B cell (primary cell): ENCODE data around the gene UGT3A1.
A peak's percentile ranks its signal among the peaks of the same experiment; 100 is the strongest.

Experiments used
- EZH2 ChIP-seq: IDR thresholded peaks from 2 replicates; pipeline ENCODE4 v1.6.1; 2012; ENCODE audit warnings: borderline replicate concordance, low read depth, mild to moderate bottlenecking, moderate library complexity, low read length; ENCODE audit not compliant: insufficient read depth, poor library complexity, severe bottlenecking
- TF ChIP-seq, protein P1 (sequence below): fragments of 200-600 bp; IDR thresholded peaks from one replicate; pipeline ENCODE4 v1.8.0; 2022; ENCODE audit warnings: antibody characterized with exemption, mild to moderate bottlenecking

DNA sequence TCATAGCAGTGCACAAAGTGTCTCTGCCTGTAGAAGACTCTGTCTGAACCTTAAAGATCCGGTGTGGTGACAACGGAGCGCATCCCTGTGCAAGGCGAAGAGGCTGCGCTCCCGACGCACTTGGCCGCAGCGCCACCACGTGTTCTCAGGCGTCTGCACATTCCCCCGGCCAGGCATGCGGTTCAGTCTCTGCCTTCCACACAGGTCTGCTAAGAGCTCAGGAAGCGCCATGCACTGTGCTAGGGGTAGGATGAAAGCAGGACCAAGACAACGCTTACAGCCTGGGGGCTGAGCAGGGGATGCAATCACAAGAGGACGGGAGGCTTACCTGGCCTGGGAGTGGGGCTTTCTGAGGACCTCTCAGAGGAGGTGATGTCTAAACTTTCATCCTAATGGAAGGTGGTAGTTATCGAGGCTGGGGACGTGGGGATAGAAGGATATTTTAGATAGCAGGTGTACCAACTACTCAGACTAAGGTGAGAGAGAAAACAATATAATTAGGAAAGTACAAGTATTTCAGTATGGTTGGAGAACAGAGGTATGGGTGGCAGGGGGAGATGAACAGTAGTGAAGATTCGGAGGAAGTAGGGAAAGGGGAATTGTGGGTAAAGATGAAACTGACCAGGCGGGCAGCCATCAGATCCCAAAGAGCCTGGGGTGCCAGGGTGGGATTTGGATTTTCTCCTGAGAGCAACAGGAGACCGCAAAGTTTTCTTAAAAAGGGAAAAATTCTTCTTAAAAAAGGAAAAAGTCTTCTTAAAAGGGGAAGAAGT is 66.1 kb downstream of the UGT3A1 start:
- TF ChIP-seq, protein P1, sequence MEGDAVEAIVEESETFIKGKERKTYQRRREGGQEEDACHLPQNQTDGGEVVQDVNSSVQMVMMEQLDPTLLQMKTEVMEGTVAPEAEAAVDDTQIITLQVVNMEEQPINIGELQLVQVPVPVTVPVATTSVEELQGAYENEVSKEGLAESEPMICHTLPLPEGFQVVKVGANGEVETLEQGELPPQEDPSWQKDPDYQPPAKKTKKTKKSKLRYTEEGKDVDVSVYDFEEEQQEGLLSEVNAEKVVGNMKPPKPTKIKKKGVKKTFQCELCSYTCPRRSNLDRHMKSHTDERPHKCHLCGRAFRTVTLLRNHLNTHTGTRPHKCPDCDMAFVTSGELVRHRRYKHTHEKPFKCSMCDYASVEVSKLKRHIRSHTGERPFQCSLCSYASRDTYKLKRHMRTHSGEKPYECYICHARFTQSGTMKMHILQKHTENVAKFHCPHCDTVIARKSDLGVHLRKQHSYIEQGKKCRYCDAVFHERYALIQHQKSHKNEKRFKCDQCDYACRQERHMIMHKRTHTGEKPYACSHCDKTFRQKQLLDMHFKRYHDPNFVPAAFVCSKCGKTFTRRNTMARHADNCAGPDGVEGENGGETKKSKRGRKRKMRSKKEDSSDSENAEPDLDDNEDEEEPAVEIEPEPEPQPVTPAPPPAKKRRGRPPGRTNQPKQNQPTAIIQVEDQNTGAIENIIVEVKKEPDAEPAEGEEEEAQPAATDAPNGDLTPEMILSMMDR = peak; percentile 25
- TF ChIP-seq EZH2 = no peak
